Measurements from ENCODE around the gene AMY2A.
"Not testable (repeated sequence)": the region's sequence is repeated elsewhere in the genome, so short reads cannot be mapped to it uniquely, and the experiment has no call there.

AMY2A gene

GRCh38 chr1:103616994-103617477 lies at the start of gene AMY2A:
AMY2A (plus strand) TSS chr1:103617427; CDS start chr1:103617441, 14 bp downstream.
- DNase-seq (ENCODE audit: low read depth in 2 of 2): not testable (repeated sequence)

- DNase-seq (ENCODE audit: low read depth in 2 of 2): no peak
Observed at GRCh38 chr1:103569493-103569892, 47.7 kb upstream of the AMY2A start.

- not testable (repeated sequence) for DNase-seq (ENCODE audit: low read depth in 2 of 2)
Observed at GRCh38 chr1:103571289-103571688, 45.9 kb upstream of the AMY2A start, which contains the start of gene AMY2B. AMY2B (plus strand) TSS chr1:103571589; CDS start chr1:103571603, 14 bp downstream.

- no peak for DNase-seq (ENCODE audit: low read depth in 2 of 2)
Observed at GRCh38 chr1:103576065-103576464, 41.2 kb upstream of the AMY2A start.

- not testable (repeated sequence) for DNase-seq (ENCODE audit: low read depth in 2 of 2)
Observed at GRCh38 chr1:103576784-103577183, 40.4 kb upstream of the AMY2A start.

- no peak for DNase-seq (ENCODE audit: low read depth in 2 of 2)
Observed at GRCh38 chr1:103582464-103582863, 34.8 kb upstream of the AMY2A start.

GRCh38 chr1:103583887-103584286 lies 33.3 kb upstream of the AMY2A start:
- no peak for DNase-seq (ENCODE audit: low read depth in 2 of 2)

GRCh38 chr1:103584537-103584936 lies 32.7 kb upstream of the AMY2A start:
- DNase-seq (ENCODE audit: low read depth in 2 of 2): no peak

- not testable (repeated sequence) for DNase-seq (ENCODE audit: low read depth in 2 of 2)
Observed at GRCh38 chr1:103602740-103603139, 14.5 kb upstream of the AMY2A start.

GRCh38 chr1:103616362-103616761 lies 865 bp upstream of the AMY2A start:
- no peak for DNase-seq (ENCODE audit: low read depth in 2 of 2)

GRCh38 chr1:103627436-103627835 lies 10.2 kb downstream of the AMY2A start:
- not testable (repeated sequence) for DNase-seq (ENCODE audit: low read depth in 2 of 2)

GRCh38 chr1:103641194-103641593 lies 24.0 kb downstream of the AMY2A start:
- DNase-seq (ENCODE audit: low read depth in 2 of 2): not testable (repeated sequence)

GRCh38 chr1:103643908-103644307 lies 26.7 kb downstream of the AMY2A start:
- DNase-seq (ENCODE audit: low read depth in 2 of 2): not testable (repeated sequence)

- not testable (repeated sequence) for DNase-seq (ENCODE audit: low read depth in 2 of 2)
Observed at GRCh38 chr1:103650305-103650704, 33.1 kb downstream of the AMY2A start.

- not testable (repeated sequence) for DNase-seq (ENCODE audit: low read depth in 2 of 2)
Observed at GRCh38 chr1:103650889-103651288, 33.7 kb downstream of the AMY2A start.

GRCh38 chr1:103654133-103654532 lies 36.9 kb downstream of the AMY2A start:
- DNase-seq (ENCODE audit: low read depth in 2 of 2): not testable (repeated sequence)

- DNase-seq (ENCODE audit: low read depth in 2 of 2): not testable (repeated sequence)
Observed at GRCh38 chr1:103655460-103655859, 38.2 kb downstream of the AMY2A start, which contains the start of gene AMY1A. AMY1A (plus strand) TSS chr1:103655760; CDS start chr1:103656331, 571 bp downstream.

Data from fibroblast of skin of left biceps (primary cell).